K562 (cell line): ENCODE measurements around the gene GAB2.

Source experiments
- BRCA1 ChIP-seq, 2 experiments: fragments of 450-650 bp in 1 of 2; sonication (generic) in 1 of 2; formaldehyde crosslinking in 1 of 2; IDR thresholded peaks; 2 replicates each; pipeline versions ENCODE4 v1.5.0 to v1.6.1; 2017 to 2020; ENCODE audit warnings: mild to moderate bottlenecking in 1 of 2, missing genetic modification reagents in 1 of 2
- CBX3 ChIP-seq, 2 experiments: IDR thresholded peaks; 1 replicate in 1 of 2; 2 replicates in 1 of 2; pipeline ENCODE4 v1.6.1; 2012; ENCODE audit warnings: inconsistent platforms in 2 of 2, low read length in 2 of 2, borderline replicate concordance in 1 of 2, control low read depth in 1 of 2
- CBX8 ChIP-seq: fragments of 200-600 bp; sonication (generic); IDR thresholded peaks from 2 replicates; pipeline ENCODE4 v1.6.1; 2012; ENCODE audit warnings: borderline replicate concordance, mixed run types, low read depth, mild to moderate bottlenecking, moderate library complexity, mixed read lengths, low read length, control low read depth, inconsistent platforms; ENCODE audit not compliant: poor library complexity, severe bottlenecking; ENCODE audit errors: extremely low read depth
- CHD2 ChIP-seq: IDR thresholded peaks from 2 replicates; pipeline ENCODE4 v1.6.1; 2011; ENCODE audit warnings: low read depth, low read length
- EHMT2 ChIP-seq: fragments of 450-650 bp; IDR thresholded peaks from 2 replicates; pipeline ENCODE4 v1.6.1; 2018; ENCODE audit warnings: antibody characterized with exemption
- EZH2 ChIP-seq: IDR thresholded peaks from 2 replicates; pipeline ENCODE4 v1.6.1; 2012; ENCODE audit warnings: low read depth, mild to moderate bottlenecking, inconsistent platforms, low read length, borderline replicate concordance
- NBN ChIP-seq: fragments of 450-650 bp; IDR thresholded peaks from 2 replicates; pipeline ENCODE4 v1.6.1; 2016; ENCODE audit warnings: low read depth, mild to moderate bottlenecking
- RFX5 ChIP-seq: IDR thresholded peaks from 2 replicates; pipeline ENCODE4 v1.6.1; 2011; ENCODE audit warnings: low read depth, mild to moderate bottlenecking, improper control_type of control experiment, low read length
- ZFP1 ChIP-seq: fragments of 450-650 bp; formaldehyde crosslinking; IDR thresholded peaks from 2 replicates; pipeline ENCODE4 v1.4.0; 2020; ENCODE audit warnings: mild to moderate bottlenecking, mixed read lengths
- TF ChIP-seq, protein P1 (sequence below): sonication (generic); formaldehyde crosslinking; IDR thresholded peaks from 2 replicates; pipeline ENCODE4 v1.8.0; 2022; ENCODE audit warnings: mild to moderate bottlenecking, low read depth, missing genetic modification reagents
- TF ChIP-seq, protein P2 (sequence below): fragments of 250-450 bp; sonication (Bioruptor Pico); IDR thresholded peaks from 2 replicates; pipeline ENCODE4 v1.5.0; 2020; ENCODE audit warnings: mild to moderate bottlenecking
- TF ChIP-seq, protein P3 (sequence below): IDR thresholded peaks from 3 replicates; pipeline ENCODE4 v1.6.1; 2011; ENCODE audit warnings: borderline replicate concordance, mild to moderate bottlenecking; ENCODE audit not compliant: insufficient read length, insufficient read depth

DNA sequence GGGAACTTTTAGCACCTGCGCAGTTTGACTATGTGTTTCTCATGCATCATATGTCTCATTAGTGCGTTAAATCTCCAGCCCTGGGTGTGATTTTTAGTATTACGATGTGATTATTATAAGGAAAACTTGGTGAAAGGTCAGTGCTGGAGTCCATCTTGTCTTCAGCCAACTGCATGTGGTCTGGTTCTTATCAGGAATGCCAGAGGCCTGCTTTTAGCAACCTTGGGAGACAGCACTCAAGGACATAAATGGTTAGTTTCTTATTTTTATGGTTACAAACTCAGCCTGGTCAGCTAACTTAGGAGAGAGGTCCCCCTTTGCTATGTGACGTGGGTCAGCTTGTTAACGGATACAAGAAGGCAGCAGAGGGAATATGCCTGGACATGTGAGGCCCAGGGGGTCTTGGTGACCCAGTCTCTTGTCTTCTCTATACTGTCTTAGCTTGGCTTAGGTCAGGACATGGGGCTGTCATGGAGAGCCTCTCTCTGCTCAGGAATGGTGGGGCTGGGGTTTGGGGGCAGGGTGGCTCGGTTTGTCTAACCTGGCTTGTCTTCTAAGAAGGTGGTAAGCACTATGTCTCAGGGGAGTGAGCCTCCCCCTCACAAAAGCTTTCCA lies 250.7 kb downstream of the GAB2 start:
- no peak for TF ChIP-seq ZFP1 (CRISPR knock-in tag)
- TF ChIP-seq RFX5 = no peak
- no peak for TF ChIP-seq BRCA1 (IDR thresholded peaks at IDR 0.05)
- no peak for TF ChIP-seq BRCA1 (CRISPR knock-in tag; IDR thresholded peaks at IDR 0.05)
- no peak for TF ChIP-seq CBX3 (IDR thresholded peaks at IDR 0.05; ENCODE audit: borderline replicate concordance in 1 of 2, low read length in 2 of 2)
- TF ChIP-seq, protein P1, sequence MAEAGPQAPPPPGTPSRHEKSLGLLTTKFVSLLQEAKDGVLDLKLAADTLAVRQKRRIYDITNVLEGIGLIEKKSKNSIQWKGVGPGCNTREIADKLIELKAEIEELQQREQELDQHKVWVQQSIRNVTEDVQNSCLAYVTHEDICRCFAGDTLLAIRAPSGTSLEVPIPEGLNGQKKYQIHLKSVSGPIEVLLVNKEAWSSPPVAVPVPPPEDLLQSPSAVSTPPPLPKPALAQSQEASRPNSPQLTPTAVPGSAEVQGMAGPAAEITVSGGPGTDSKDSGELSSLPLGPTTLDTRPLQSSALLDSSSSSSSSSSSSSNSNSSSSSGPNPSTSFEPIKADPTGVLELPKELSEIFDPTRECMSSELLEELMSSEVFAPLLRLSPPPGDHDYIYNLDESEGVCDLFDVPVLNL (CRISPR knock-in tag) = no peak
- TF ChIP-seq CHD2 = no peak
- no peak for TF ChIP-seq EZH2
- TF ChIP-seq, protein P2, sequence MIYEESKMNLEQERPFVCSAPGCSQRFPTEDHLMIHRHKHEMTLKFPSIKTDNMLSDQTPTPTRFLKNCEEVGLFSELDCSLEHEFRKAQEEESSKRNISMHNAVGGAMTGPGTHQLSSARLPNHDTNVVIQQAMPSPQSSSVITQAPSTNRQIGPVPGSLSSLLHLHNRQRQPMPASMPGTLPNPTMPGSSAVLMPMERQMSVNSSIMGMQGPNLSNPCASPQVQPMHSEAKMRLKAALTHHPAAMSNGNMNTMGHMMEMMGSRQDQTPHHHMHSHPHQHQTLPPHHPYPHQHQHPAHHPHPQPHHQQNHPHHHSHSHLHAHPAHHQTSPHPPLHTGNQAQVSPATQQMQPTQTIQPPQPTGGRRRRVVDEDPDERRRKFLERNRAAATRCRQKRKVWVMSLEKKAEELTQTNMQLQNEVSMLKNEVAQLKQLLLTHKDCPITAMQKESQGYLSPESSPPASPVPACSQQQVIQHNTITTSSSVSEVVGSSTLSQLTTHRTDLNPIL (CRISPR knock-in tag) = no peak
- TF ChIP-seq CBX8 = no peak
- TF ChIP-seq EHMT2 = no peak
- TF ChIP-seq, protein P3, sequence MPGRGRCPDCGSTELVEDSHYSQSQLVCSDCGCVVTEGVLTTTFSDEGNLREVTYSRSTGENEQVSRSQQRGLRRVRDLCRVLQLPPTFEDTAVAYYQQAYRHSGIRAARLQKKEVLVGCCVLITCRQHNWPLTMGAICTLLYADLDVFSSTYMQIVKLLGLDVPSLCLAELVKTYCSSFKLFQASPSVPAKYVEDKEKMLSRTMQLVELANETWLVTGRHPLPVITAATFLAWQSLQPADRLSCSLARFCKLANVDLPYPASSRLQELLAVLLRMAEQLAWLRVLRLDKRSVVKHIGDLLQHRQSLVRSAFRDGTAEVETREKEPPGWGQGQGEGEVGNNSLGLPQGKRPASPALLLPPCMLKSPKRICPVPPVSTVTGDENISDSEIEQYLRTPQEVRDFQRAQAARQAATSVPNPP = no peak
- no peak for TF ChIP-seq NBN
